Trophoblast cell (in vitro differentiated cells and primary cell): ENCODE results near the gene MZT2B. TPM values are rescaled to one million over a fixed set of nuclear protein-coding genes. Genes with fewer than 3 reads are reported as not detected.
A peak's percentile ranks its signal among the peaks of the same experiment; 100 is the strongest.
"Not testable (repeated sequence)": the region's sequence is repeated elsewhere in the genome, so short reads cannot be mapped to it uniquely, and the experiment has no call there.

Experiments
- DNase-seq, 2 donors: peaks; one replicate each; pipeline ENCODE4 v3.0.0-alpha.2; 2016
- H2AFZ ChIP-seq: 2 replicates; pipeline ENCODE4 v1.6.1; 2013; ENCODE audit warnings: low read length, moderate library complexity, mild to moderate bottlenecking; ENCODE audit not compliant: insufficient read depth, poor library complexity
- H2AK5ac ChIP-seq: 2 replicates; pipeline ENCODE4 v1.6.1; 2013; ENCODE audit warnings: mild to moderate bottlenecking, low read length
- H2BK120ac ChIP-seq: 2 replicates; pipeline ENCODE4 v1.6.1; 2013; ENCODE audit warnings: low read length, mild to moderate bottlenecking, moderate library complexity; ENCODE audit not compliant: insufficient read depth, poor library complexity
- H2BK12ac ChIP-seq: 2 replicates; pipeline ENCODE4 v1.6.1; 2013; ENCODE audit warnings: mild to moderate bottlenecking, low read length, moderate library complexity
- H2BK5ac ChIP-seq: 2 replicates; pipeline ENCODE4 v1.6.1; 2013; ENCODE audit warnings: low read length, low read depth, moderate library complexity, mild to moderate bottlenecking; ENCODE audit not compliant: poor library complexity
- H3K14ac ChIP-seq: 2 replicates; pipeline ENCODE4 v1.6.1; 2013; ENCODE audit warnings: mild to moderate bottlenecking, low read length
- H3K18ac ChIP-seq: 2 replicates; pipeline ENCODE4 v1.6.1; 2013; ENCODE audit warnings: mild to moderate bottlenecking, low read length
- H3K23ac ChIP-seq: 2 replicates; pipeline ENCODE4 v1.6.1; 2013; ENCODE audit warnings: low read length
- H3K27ac ChIP-seq: 2 replicates; pipeline ENCODE4 v1.5.1; 2013; ENCODE audit warnings: low read depth, mild to moderate bottlenecking, inconsistent platforms, low read length, moderate library complexity
- H3K27me3 ChIP-seq: 2 replicates; pipeline ENCODE4 v1.6.1; 2013; ENCODE audit warnings: inconsistent platforms, mild to moderate bottlenecking, low read length, moderate library complexity; ENCODE audit not compliant: insufficient read depth
- H3K36me3 ChIP-seq, 2 experiments: 1 replicate in 1 of 2; 2 replicates in 1 of 2; pipeline ENCODE4 v1.6.1; 2013; ENCODE audit warnings: low read length in 2 of 2, mild to moderate bottlenecking in 2 of 2, moderate library complexity in 1 of 2; ENCODE audit not compliant: insufficient read depth in 2 of 2, control insufficient read depth in 1 of 2
- H3K4ac ChIP-seq: 2 replicates; pipeline ENCODE4 v1.6.1; 2013; ENCODE audit warnings: low read depth, mild to moderate bottlenecking, low read length, moderate library complexity
- H3K4me1 ChIP-seq, 2 experiments: 1 replicate in 1 of 2; 2 replicates in 1 of 2; pipeline ENCODE4 v1.6.1; 2013; ENCODE audit warnings: low read length in 2 of 2, mild to moderate bottlenecking in 2 of 2, moderate library complexity in 1 of 2; ENCODE audit not compliant: insufficient read depth in 2 of 2, control insufficient read depth in 1 of 2
- H3K4me2 ChIP-seq: 2 replicates; pipeline ENCODE4 v1.6.1; 2013; ENCODE audit warnings: inconsistent platforms, mild to moderate bottlenecking, low read length, moderate library complexity
- H3K4me3 ChIP-seq: 2 replicates; pipeline ENCODE4 v1.5.1; 2013; ENCODE audit warnings: mild to moderate bottlenecking, low read depth, low read length, inconsistent platforms
- H3K79me1 ChIP-seq: one replicate; pipeline ENCODE4 v1.6.1; 2013; ENCODE audit warnings: low read length
- H3K79me2 ChIP-seq: 2 replicates; pipeline ENCODE4 v1.6.1; 2013; ENCODE audit warnings: low read length, mild to moderate bottlenecking; ENCODE audit not compliant: control insufficient read depth, insufficient read depth, poor library complexity
- H3K9ac ChIP-seq: 2 replicates; pipeline ENCODE4 v1.6.1; 2013; ENCODE audit warnings: mild to moderate bottlenecking, low read length
- H3K9me3 ChIP-seq: 2 replicates; pipeline ENCODE4 v1.6.1; 2013; ENCODE audit warnings: low read depth, mild to moderate bottlenecking, control low read depth, inconsistent platforms, low read length; ENCODE audit not compliant: insufficient read depth
- H4K12ac ChIP-seq: 2 replicates; pipeline ENCODE4 v1.6.1; 2013; ENCODE audit warnings: low read depth, mild to moderate bottlenecking, low read length, moderate library complexity
- H4K8ac ChIP-seq: 2 replicates; pipeline ENCODE4 v1.6.1; 2013; ENCODE audit warnings: low read depth, mild to moderate bottlenecking, low read length, moderate library complexity
- H4K91ac ChIP-seq: one replicate; pipeline ENCODE4 v1.6.1; 2013; ENCODE audit warnings: low read depth, mild to moderate bottlenecking, low read length, moderate library complexity
- WGBS: extraction: QIAGEN DNeasy Blood & Tissue Kit; methylation state at CpG from one replicate; pipeline ENCODE4 v1.1.7; 2013; ENCODE audit warnings: missing lambda C conversion rate; ENCODE audit not compliant: insufficient read length, insufficient coverage; ENCODE audit errors: extremely low coverage; 5-methylcytosine and 5-hydroxymethylcytosine counted together
- polyA plus RNA-seq: library from polyadenylated mRNA; stranded (reverse); fragments of 200-250 nt; gene quantifications from 2 replicates; pipeline ENCODE4 v1.2.3, GENCODE V29; 2013

The MZT2B gene, protein sequence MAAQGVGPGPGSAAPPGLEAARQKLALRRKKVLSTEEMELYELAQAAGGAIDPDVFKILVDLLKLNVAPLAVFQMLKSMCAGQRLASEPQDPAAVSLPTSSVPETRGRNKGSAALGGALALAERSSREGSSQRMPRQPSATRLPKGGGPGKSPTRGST
- 225 and 236 TPM in 2 replicates for polyA plus RNA-seq

DNA sequence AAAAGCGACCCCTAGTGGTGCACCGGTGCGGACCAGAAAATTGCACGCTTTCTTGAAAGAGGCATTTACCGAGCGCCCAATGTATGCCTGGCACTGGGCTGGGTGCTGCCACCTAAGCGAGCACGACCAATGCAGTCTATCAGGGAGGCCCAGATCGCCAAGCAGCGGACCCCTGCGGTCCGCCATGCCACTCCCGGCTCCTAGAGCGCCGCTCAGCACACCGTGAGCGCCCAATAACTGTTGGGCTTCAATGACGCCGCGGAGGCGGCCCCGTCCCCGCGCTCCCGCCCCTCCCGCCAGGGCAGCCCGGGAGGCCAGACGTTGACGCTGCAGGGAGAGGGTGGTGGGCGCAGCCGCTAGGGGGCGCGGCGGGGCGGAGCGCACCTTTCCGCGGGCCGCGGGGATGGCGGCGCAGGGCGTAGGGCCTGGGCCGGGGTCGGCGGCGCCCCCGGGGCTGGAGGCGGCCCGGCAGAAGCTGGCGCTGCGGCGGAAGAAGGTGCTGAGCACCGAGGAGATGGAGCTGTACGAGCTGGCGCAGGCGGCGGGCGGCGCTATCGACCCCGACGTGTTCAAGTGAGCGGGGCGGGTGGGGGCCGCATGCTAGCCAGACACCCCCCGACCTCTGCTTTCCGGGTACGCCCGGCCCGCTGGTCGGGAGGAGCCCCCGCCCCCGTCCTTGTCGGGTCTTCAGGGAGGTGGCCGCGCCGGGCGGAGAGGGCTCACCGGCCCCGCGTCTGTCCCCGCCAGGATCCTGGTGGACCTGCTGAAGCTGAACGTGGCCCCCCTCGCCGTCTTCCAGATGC lies at the start of gene MZT2B:
Gene MZT2B (plus strand): TSS at position 383 of the 803 bp plus-strand sequence. CDS start 21 bp downstream, at position 404.
- Histone ChIP-seq H2AFZ (peak within 1 kb of the TSS; percentile 98), H2BK120ac (peak within 1 kb of the TSS; percentile 95), H4K12ac (peak within 1 kb of the TSS; percentile 95), H3K4me2 (peak within 1 kb of the TSS; percentile 85), H3K4me3 (peak within 1 kb of the TSS; percentile 96), H2BK5ac (peak within 1 kb of the TSS; percentile 95), H3K36me3 (peaks cover 13 to 15% of the 10 kb centered on the region in 2 experiments), H3K79me2 (peaks cover 22% of the 10 kb centered on the region), H2AK5ac (peak within 1 kb of the TSS; percentile 97), H3K23ac (peak within 1 kb of the TSS; percentile 33), H4K91ac (peak within 1 kb of the TSS; percentile 94), H4K8ac (peak within 1 kb of the TSS; percentile 100), H3K9ac (peak within 1 kb of the TSS; percentile 94), H3K27ac (peak within 1 kb of the TSS; percentile 84), H3K79me1 (peaks cover 12% of the 10 kb centered on the region), H3K18ac (peak within 1 kb of the TSS; percentile 99), H3K14ac (peak within 1 kb of the TSS; percentile 96), H3K4ac (peak within 1 kb of the TSS; percentile 97)
- DNase-seq = peak; percentile 74 to 88
- H3K9me3 ChIP-seq, H3K4me1 ChIP-seq, H2BK12ac ChIP-seq, H3K27me3 ChIP-seq: not testable (repeated sequence)
- WGBS = no CpG with 5 or more reads among the region's 86 CpGs

- Histone ChIP-seq H3K4me1 (no peaks in the 10 kb centered on the region), H3K79me1 (no peaks in the 10 kb centered on the region), H3K36me3 (no peaks in the 10 kb centered on the region), H3K23ac (no peak overlapping the region), H3K4ac (no peak overlapping the region), H2AFZ (no peak overlapping the region), H4K8ac (no peak overlapping the region), H3K18ac (no peak overlapping the region), H3K9me3 (no peaks in the 10 kb centered on the region), H2BK12ac (peak overlapping the region; percentile 58), H2BK5ac (no peak overlapping the region), H2AK5ac (peak overlapping the region; percentile 24), H3K79me2 (no peaks in the 10 kb centered on the region), H3K4me2 (no peak overlapping the region), H4K91ac (peak overlapping the region; percentile 47), H3K4me3 (no peak overlapping the region), H3K14ac (peak overlapping the region; percentile 37), H3K9ac (no peak overlapping the region), H2BK120ac (peak overlapping the region; percentile 43), H3K27me3 (no peaks in the 10 kb centered on the region), H4K12ac (no peak overlapping the region), H3K27ac (no peak overlapping the region)
- DNase-seq = no peak
- no CpG with 5 or more reads among the region's 15 CpGs for WGBS
These were observed 46.1 kb upstream of the MZT2B start for GRCh38 chr2:130135692-130136541.

GRCh38 chr2:130136546-130136945 lies 45.5 kb upstream of the MZT2B start:
- H3K27me3 ChIP-seq, H3K4ac ChIP-seq, H2BK5ac ChIP-seq, H4K8ac ChIP-seq, H4K91ac ChIP-seq, H2AK5ac ChIP-seq, H3K79me2 ChIP-seq, H3K14ac ChIP-seq, H3K79me1 ChIP-seq, H3K27ac ChIP-seq, H3K4me2 ChIP-seq, H2BK120ac ChIP-seq, H2AFZ ChIP-seq, H4K12ac ChIP-seq, H2BK12ac ChIP-seq, H3K9me3 ChIP-seq, H3K23ac ChIP-seq, DNase-seq, H3K4me3 ChIP-seq, H3K9ac ChIP-seq, H3K18ac ChIP-seq, H3K36me3 ChIP-seq, H3K4me1 ChIP-seq: not testable (repeated sequence)
- WGBS = no CpG with 5 or more reads among the region's 10 CpGs

DNA sequence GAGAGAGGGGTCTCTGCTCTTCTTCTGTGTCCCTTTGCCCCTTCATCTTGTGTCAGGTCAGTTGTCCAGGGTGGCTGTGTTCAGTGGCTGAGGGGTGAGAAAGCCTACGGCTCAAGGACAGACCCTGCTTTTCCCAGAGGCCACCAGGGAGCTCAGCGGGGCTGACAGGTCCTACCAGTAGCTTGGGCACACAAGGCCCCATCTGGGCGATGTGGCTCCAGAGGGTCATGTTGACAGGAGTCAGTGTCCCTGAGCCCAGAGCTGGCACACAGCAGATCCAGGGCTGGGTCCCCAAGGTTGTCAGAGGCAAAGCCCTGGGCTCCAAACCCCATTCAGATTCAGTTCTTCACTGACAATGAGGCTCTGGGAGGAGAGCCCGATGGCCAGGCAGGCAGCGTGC lies 44.9 kb upstream of the MZT2B start:
- H3K4me3 ChIP-seq, H3K9me3 ChIP-seq, H2BK120ac ChIP-seq, H3K4me1 ChIP-seq, H3K27me3 ChIP-seq, H3K79me2 ChIP-seq, H3K36me3 ChIP-seq, H2BK5ac ChIP-seq, DNase-seq, H2AFZ ChIP-seq, H3K79me1 ChIP-seq, H2BK12ac ChIP-seq, H3K4me2 ChIP-seq, H4K12ac ChIP-seq, H2AK5ac ChIP-seq, H4K8ac ChIP-seq, H3K18ac ChIP-seq, H3K27ac ChIP-seq, H3K14ac ChIP-seq, H3K23ac ChIP-seq, H3K9ac ChIP-seq, H3K4ac ChIP-seq, H4K91ac ChIP-seq: not testable (repeated sequence)
- no CpG with 5 or more reads among the region's 5 CpGs for WGBS
